Renal cortex interstitium (tissue), 15 donors: ENCODE measurements around the gene TUBA3E. TPM values are rescaled to one million over a fixed set of nuclear protein-coding genes. Genes with fewer than 3 reads are reported as not detected.
A peak's percentile ranks its signal among the peaks of the same experiment; 100 is the strongest.
"Not testable (repeated sequence)": the region's sequence is repeated elsewhere in the genome, so short reads cannot be mapped to it uniquely, and the experiment has no call there.

ENCODE experiments used
- DNase-seq, 11 donors: peaks; one replicate each; pipeline ENCODE4 v3.0.0-alpha.2; 2013; ENCODE audit warnings: low read depth in 9 of 11, low spot score in 4 of 11; ENCODE audit errors: extremely low read depth in 1 of 11
- long read RNA-seq, 16 experiments: transcript quantifications; one replicate each; lab custom pipeline, GENCODE V29; 2026
- polyA plus RNA-seq, 3 donors: library from polyadenylated mRNA; unstranded; fragments of 120-200 nt; gene quantifications; one replicate each; pipeline ENCODE4 v1.2.1, GENCODE V29; 2013; ENCODE audit not compliant: insufficient read length in 3 of 3

TUBA3E gene
- not detected for polyA plus RNA-seq
- long read RNA-seq, donor 1 = 0 reads
- long read RNA-seq, donor 2 = 0 reads
- long read RNA-seq, donor 3 = 0 reads
- long read RNA-seq, donor 4 = 0 reads
- long read RNA-seq, donor 5 = 0 reads
- long read RNA-seq, donor 6 = 0 reads
- long read RNA-seq, donor 7 = 0 reads
- long read RNA-seq, donor 8, partial matches to known transcripts = 99 of 769 reads
- long read RNA-seq, donor 8, other reads (novel, unspliced or antisense) = 670 of 769 reads
- long read RNA-seq, donor 9 = 0 reads
- long read RNA-seq, donor 10 = 0 reads
- long read RNA-seq, donor 11 = 0 reads
- long read RNA-seq, donor 12 = 0 reads
- long read RNA-seq, donor 13 = 0 reads
- long read RNA-seq, donor 14 = 0 reads
- long read RNA-seq, donor 15 = 0 reads
- long read RNA-seq, donor 16 = 0 reads

DNA sequence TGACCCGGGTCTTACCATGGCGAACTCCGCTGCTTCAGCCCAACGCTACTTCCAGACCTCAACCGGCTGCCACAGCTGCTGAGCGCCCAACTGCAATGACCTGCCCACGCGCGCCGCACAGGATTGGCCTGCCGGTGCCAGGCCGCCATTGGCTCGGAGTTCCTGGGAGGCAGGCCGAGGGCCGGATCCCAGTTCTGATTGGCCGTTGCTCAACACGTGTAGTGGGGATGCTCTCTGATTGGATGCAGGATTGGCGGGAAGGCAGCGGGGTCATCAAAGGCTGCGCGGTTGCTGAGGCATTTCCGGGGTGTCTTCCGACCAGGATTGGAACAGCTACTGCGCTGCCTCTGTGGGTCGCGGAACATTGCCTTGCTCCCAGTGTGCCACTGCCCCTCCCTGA is at the start of gene TUBA3E:
Gene TUBA3E, minus strand, starts transcription at position 97 of the 400 bp plus-strand sequence. Its CDS starts 79 bp downstream, at position 18.
- DNase-seq = no peak

DNA sequence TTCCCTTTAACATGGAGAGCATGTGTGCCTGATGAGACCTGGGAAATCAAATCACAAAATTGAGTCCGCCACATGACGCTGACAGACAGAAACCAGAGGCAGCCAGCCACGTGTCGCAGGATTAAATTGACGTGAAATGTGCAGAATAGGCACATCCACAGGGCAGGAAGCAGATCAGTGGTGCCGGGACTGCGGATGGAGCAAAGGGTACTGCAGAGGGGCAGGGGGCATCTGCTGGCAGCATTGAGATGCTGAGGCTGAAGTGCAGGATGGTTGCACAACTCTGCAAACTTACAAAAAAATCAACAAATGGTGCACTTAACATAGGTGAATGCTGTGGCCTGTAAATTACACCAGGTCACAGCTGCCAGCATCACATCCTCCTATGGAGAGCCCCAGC is 48.2 kb upstream of the TUBA3E start:
- DNase-seq = no peak

DNA sequence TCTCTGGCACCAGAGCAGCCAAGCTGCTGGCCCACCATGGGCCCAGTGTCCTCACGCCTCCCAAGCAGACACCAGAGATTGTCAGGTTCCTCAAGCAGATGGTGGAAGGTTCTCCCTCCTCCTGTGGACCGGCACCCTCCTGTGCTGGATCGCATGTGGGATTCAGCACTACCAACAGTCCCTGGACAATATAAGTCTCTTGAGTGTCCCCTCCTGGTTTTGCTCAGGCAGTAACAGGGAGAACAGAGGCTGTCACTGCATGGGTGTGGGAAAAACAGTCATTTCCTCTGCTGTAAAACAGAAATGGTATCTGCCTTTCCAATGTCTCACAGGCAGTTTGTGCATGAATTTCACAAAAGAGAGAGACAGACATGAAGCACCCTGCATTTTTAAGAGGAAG is 47.7 kb upstream of the TUBA3E start:
- no peak for DNase-seq

- DNase-seq = no peak
Observed at GRCh38 chr2:130243359-130243758, 45.1 kb upstream of the TUBA3E start.

- DNase-seq = no peak
Observed at GRCh38 chr2:130241041-130241707, 42.9 kb upstream of the TUBA3E start.

DNA sequence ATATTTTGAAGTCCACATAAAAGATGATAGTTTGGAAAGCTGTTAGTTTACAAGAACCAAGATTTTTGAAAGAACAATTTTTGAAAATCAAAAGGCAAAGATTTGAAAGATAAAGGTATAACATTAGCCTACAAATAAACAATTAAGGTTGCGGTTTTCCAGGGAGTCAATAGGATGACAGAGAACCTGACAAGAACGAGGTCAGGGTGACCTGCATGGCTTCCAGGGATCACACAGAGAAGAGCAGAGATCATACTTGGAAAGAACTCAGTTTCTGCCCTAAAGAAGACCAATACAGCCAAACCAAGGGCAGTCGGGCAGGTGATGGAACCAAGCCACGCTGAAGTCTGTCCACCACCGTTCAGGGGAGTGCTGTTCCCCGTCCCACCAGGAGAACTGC is 41.3 kb upstream of the TUBA3E start:
- DNase-seq = not testable (repeated sequence)

- not testable (repeated sequence) for DNase-seq
Observed at GRCh38 chr2:130233066-130233465, 34.8 kb upstream of the TUBA3E start.

DNA sequence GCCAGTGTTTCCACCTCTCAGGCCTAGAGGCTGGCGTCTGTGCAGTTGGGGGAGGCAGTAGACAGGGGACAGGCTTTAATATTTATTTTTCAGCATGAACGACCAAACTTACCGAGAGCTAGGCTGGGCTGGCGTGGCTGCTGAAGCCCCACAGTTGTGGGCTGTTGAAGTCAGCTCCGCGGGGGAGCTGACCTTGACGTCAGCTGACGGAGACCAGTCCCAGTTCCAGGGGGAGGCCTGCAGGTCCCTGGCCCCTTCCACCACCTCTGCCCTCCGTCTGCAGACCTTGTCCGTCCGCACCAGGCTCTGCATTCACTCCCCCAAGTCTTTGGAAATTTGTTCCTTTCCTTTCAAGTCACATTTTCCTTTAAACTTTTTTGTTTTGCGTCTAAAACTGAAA is 33.4 kb upstream of the TUBA3E start:
- peak in 1 of 11 donors; percentile 1 for DNase-seq

- DNase-seq = not testable (repeated sequence)
Observed at GRCh38 chr2:130230907-130231306, 32.7 kb upstream of the TUBA3E start.

DNA sequence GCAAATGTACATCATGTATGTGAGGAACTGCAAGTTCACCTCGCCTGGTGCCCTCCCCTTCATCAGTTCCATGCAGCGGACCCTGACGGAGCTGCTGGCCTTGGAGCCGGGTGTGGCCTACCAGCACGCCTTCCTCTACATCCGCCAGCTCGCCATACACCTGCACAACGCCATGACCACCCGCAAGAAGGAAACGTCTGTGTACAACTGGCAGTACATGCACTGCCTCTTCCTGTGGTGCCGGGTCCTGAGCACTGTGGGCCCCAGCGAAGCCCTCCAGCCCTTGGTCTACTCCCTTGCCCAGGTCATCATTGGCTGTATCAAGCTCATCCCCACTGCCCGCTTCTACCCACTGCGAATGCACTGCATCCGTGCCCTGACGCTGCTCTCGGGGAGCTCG is 32.1 kb upstream of the TUBA3E start:
- not testable (repeated sequence) for DNase-seq

GRCh38 chr2:130229161-130229510 is 30.9 kb upstream of the TUBA3E start:
- DNase-seq = peak in 2 of 11 donors; percentile 7 to 26

DNA sequence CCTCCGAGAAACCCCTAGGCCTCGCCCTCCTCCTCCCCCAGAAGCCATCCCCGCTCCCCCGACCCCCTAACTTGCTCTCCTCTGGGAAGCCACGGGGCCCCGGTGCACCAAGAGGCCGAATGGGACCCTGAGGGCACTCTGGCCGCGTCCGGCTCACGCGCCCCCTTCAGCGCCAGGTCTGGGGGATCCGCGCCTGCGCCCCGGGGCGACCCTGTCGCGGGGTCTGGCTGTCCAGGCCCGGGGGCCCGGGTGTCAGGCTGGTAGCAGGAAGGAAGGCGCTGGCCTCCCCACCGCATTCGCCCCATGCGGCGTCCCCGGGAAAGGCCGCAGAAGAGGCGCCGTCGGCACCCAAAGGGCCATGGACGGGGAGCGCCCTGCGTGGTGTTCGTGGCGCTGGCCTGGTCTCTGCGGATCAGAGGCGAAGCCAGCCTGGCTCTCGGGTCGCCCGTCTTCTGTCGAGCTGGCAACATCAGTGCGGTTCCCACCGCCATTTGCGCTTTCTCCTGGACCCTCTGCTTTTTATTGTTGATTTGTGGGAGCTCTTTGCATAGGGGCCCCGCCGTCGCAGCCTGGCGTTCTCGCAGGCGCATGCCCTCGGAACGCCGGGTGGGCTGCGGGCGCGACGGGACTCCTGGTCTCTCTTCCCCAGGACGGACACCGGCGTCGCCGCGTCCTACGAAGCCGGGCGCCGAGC is 30.4 kb upstream of the TUBA3E start:
- DNase-seq = not testable (repeated sequence)

- not testable (repeated sequence) for DNase-seq
Observed at GRCh38 chr2:130228005-130228404, 29.8 kb upstream of the TUBA3E start.

DNA sequence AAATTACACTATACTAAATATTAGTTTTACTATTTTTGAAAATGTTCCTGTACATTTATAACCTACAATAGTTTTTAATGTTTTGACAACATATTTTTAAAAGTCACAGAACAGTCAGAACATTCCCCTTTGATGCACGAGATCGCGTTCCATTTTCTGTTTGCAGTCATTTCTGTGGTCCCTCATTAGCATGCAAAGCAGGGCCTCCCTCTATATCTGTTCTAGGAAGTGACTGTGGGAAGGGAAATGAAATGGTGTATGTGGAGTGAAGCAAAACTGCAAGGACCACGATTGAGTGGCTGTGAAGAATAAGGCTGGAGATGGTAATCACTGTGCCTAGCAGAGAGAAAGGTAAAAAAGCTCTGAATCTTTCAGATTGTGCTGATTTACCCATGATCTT is 24.3 kb upstream of the TUBA3E start:
- not testable (repeated sequence) for DNase-seq

GRCh38 chr2:130220505-130220904 is 22.3 kb upstream of the TUBA3E start:
- DNase-seq = not testable (repeated sequence)

- DNase-seq = not testable (repeated sequence)
Observed at GRCh38 chr2:130219147-130219546, 20.9 kb upstream of the TUBA3E start.

GRCh38 chr2:130207051-130207450 is 8.8 kb upstream of the TUBA3E start:
- not testable (repeated sequence) for DNase-seq

DNA sequence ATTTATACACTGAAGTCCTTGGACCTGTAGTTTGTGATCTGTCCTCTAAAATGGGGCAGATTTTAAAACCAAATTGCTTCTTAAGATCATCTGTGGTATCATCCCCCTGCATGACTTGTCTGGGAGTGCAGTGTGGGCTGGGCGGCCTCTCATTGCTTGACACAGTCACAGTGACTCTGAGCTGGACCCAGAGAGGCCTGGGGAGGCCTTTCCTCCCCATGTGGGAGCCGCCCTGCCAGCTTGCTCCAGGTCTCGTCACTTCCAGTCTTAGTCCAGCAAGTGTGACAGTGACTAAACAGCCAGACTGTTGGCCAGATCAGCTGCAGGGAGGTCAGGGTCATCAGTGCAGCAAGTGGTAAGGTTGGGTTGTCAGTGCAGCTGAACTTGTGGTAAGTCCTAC is 4.9 kb upstream of the TUBA3E start:
- DNase-seq = not testable (repeated sequence)

- DNase-seq = not testable (repeated sequence)
Observed at GRCh38 chr2:130202518-130202917, 4.3 kb upstream of the TUBA3E start.

DNA sequence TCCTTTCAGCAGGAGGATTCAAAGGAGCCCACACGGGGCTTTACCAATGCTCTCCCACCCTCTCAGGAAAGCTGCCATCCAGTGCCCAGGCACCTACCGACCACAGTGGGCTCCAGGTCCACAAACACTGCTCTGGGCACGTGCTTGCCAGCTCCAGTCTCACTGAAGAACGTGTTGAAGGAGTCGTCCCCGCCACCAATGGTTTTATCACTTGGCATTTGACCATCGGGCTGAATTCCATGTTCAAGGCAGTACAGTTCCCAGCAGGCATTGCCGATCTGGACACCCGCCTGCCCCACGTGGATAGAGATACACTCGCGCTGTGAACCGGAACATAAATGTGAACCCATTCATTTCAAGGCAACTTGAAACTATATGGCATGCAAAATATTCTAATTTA is 2.2 kb downstream of the TUBA3E start:
- DNase-seq = not testable (repeated sequence)
